NCI-H1694 treated with DMSO at 0.1 percent for 48 hours (cell line): Measurements from ENCODE around the gene MICAL3.
"Not testable (repeated sequence)": the region's sequence is repeated elsewhere in the genome, so short reads cannot be mapped to it uniquely, and the experiment has no call there.

ENCODE experiments used
- DNase-seq: peaks from one replicate; lab custom pipeline; 2025; lab: John Stamatoyannopoulos, UW

Gene MICAL3, protein sequence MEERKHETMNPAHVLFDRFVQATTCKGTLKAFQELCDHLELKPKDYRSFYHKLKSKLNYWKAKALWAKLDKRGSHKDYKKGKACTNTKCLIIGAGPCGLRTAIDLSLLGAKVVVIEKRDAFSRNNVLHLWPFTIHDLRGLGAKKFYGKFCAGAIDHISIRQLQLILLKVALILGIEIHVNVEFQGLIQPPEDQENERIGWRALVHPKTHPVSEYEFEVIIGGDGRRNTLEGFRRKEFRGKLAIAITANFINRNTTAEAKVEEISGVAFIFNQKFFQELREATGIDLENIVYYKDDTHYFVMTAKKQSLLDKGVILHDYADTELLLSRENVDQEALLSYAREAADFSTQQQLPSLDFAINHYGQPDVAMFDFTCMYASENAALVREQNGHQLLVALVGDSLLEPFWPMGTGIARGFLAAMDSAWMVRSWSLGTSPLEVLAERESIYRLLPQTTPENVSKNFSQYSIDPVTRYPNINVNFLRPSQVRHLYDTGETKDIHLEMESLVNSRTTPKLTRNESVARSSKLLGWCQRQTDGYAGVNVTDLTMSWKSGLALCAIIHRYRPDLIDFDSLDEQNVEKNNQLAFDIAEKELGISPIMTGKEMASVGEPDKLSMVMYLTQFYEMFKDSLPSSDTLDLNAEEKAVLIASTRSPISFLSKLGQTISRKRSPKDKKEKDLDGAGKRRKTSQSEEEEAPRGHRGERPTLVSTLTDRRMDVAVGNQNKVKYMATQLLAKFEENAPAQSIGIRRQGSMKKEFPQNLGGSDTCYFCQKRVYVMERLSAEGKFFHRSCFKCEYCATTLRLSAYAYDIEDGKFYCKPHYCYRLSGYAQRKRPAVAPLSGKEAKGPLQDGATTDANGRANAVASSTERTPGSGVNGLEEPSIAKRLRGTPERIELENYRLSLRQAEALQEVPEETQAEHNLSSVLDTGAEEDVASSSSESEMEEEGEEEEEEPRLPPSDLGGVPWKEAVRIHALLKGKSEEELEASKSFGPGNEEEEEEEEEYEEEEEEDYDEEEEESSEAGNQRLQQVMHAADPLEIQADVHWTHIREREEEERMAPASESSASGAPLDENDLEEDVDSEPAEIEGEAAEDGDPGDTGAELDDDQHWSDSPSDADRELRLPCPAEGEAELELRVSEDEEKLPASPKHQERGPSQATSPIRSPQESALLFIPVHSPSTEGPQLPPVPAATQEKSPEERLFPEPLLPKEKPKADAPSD (N-terminal part only)

DNA sequence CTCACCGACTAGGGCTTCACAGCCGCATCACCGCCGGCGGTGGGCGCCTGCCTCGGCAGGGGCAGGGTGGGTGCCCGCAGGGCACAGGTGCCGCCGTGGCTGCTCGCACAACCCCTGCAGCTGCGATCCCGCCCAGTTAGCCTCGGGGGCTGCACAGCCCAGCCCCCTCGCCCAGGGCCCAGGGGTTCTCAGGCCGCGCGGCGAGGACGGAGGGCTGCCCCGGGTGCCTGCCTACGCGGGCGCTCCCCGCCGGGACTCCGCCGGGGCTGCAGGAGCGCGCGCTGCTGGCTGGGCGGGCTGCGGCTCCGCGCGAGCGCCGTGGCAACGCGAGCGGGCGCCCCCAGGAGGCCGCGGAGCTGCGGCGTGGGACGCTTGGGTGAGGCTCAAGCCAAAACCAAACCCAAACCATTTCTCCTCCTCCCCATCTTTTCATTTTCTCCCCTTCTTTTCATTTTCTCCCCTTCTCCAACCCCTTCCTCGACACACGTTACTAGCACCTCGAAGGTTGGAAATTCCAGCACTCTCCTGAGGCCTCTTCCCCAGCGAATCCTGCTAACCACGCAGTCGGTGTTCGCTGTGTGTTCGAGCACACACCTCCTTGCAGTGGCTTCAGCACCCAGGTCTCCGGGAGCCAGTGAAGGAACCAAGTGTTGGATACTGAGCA lies at the start of gene MICAL3:
Gene MICAL3 (minus strand): TSS at position 286 of the 664 bp plus-strand sequence. CDS start 117,749 bp downstream, outside the sequence.
- peak; percentile 22 for DNase-seq

DNA sequence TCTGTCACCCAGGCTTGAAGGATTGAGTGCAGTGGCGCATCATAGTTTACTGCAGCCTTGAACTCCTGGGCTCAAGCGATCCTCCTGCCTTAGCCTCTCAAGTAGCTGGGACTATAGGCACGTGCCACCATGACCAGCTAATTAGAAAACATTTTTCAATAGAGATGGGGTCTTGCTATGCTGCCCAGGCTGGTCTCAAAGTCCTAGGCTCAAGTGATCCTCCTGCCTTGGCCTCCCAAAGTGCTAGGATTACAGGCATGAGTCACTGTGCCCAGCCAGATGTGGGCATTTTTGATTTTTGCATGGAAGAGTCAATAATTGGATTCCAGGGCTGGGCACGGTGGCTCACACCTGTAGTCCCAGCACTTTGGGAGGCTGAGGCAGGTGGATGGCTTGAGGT lies 49.6 kb upstream of the MICAL3 start:
- not testable (repeated sequence) for DNase-seq

DNA sequence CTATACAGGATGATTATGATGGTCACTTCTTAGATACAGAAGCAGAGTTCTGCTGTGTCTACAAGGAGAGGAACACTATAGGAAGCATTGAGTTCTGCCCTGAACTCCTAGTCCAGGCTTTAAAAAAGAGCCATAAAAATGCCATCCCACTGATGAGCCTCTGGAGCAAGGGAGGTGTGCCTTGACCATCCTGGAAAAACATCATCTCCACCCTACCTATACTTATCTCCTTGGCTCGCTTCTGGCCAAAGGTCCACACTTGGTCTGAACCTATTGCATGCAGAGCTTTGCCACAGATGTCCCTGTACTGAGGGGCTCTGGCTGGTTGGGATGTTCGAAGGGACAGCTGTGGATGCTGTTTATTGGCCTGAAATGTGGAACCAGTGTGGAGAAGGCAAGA lies 49.1 kb upstream of the MICAL3 start:
- DNase-seq: no peak

DNA sequence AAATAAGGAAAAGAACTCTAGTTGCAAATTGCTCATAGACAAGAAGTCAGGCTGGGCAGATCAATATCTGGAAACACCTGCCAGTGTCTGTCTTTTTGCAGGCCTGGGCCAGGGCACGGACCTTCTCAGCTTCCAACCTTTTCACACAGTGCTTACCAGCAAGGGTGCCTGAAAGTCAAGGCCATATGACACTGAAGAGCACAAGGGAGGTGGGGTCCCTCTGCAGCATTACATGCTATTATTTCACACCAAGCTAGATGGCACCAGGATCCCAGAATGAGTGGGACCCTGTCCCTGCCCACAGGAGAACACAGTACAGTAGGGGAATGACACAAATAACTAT lies 47.6 kb upstream of the MICAL3 start:
- no peak for DNase-seq

DNA sequence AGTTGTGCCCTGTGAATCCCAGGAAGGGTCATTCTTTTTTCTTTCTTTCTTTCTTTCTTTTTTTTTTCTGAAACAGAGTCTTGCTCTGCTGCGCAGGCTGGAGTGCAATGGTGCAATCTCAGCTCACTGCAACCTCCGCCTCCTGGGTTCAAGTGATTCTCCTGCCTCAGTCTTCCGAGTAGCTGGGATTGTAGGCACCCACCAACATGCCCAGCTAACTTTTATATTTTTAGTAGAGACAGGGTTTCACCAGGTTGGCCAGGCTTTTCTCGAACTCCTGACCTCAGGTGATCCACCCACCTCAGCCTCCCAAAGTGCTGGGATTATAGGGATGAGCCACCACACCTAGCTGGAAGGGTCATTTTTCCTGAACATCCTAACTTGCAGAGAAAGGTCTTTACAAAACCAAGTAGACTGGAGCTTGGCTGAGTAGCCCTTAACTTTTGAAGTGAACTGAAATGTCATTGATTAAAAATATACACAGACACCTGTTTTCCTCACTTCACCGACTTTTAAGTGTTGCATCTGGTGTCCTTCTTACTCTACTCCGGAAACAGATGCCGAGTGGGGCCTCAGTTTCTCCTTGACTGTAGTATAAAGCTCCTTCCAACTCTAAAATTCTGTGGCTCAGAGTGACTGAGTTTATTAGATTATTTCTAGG lies 47.1 kb upstream of the MICAL3 start:
- not testable (repeated sequence) for DNase-seq

DNA sequence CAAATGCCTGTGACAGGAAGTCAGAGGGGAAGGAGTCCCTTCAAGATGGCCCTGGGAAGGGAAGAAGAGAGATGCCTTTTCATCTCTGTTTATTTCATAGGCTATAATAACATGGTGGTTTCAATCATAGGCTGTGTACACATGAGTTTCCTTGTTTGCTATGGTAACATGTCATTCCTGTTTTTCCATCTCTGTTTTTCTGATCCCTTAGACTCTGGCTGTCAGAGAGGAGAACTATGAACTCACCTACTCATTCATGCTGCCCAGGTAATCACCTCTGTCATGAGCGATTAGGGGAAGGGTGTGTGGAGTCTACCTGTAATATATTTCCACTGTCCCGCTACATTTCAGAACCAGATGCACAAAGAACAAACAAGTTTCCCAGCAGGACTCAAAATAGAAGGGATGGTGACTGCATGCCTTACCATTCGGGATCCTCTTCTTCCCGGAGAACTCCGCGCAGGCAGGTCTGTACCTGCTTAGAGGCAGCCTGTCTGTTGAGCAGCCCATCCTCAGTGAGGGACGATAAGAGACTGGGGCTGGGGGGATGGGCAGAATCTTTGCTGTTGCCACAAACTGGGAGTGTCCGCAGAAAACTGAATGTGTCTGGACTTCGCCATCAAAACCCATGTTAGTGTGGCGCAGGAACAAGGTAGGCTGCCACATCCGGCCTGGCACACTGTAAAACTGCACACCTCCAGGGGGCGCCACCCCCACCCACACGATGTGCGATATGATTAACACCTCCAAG lies 46.4 kb upstream of the MICAL3 start:
- no peak for DNase-seq

DNA sequence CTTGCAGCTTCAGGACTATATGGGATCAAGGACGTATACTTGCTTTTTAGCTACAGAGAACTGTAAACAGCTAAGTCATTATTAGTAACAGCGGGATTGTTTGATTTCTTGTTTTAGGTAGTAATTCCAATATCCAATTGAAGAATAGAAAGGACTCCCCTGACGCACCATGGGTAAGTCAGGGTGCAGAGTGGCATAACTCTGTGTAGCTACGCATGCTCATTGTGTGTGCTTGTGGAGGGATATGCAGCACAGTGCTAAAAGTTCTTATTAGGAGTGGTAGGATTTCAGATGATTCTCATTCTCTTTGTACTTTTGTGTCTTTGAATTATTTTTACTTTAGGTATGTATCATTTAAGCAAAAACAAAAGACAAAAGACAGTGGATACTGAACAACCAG lies 45.7 kb upstream of the MICAL3 start:
- DNase-seq: no peak

DNA sequence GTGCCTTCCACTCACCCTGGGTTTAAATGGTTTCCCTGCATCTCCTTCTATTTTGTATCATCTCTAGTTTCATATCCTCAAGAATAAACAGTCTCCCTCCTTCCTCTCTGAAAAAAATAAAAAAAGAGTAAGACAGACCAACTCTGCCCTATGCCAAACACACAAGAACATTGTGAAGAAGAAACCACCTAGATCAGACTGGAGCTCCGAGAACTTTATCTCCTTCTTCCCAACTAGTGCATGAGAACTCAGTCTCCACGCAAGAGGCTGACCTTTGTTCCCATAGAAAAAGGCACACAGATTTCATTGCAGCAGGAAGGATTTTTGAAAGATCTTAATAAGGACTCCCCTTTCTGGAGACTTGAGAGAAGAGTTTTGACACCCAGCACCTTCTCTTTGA lies 44.7 kb upstream of the MICAL3 start:
- DNase-seq: no peak

DNA sequence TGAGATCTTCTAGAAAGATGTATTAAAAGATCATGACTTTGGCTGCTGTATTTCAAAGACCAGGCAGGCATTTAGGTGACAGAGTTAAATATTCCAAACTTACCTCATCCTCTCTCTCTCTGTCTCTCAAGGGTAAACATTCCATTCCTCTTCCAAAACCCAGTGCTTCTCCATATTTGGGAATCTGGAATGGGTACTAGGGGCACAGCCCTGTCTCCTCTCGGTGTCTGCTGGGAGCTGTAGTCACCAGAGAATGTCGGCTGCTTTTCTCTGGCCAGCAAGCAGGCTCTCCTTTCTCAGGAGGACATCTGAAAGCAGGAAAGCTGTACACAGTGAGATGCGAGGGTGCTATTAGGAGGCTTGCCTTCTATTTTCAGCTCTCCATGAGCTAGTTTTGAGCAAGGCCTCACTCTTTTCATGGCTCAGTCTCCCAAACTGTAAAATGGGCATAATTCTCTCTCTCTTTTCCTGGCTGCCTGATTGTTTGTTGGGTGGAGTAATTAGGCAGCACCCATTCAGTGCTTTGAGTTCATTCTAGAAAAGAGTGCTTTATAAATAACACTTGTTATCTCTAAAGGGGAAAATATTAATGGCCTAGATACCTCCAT lies 44.1 kb upstream of the MICAL3 start:
- DNase-seq: no peak

DNA sequence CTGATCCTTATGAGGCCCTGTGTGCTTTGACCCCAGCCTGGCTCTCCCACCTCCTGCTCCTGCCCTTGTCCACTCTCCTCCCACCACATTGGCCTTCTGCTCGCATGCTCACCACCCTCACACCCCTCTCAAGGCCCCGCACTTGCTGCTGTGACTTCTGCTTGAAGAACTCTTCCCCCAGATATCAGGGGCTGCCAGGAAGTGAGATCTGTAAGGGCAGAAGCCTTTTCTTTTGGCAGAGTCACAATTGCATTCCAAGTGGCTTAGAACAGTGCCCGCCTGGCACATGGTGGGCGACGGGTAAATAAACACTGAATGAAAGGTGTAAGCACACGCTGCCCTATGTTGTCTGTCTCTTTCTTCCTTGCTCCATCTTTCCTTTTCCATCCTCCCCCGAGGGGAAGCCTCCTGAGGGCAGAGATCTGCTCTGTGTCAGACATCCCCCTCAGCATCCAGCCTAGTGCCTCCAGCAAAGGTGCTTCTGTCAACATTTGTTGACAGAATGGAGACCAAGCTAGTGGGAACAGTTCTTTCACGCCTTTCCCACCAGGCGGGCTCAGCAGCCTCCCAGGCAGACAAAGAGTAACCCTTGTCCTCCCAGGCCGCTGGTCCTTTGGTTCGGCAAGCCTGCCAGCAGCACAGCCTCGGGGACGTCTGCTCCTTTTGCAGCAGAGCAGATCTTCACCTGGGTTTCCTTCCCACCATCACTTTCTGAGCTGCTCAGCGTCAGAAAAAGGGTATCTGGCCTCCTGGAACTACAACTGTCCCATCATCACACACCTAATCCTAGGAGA lies 43.4 kb upstream of the MICAL3 start:
- no peak for DNase-seq

DNA sequence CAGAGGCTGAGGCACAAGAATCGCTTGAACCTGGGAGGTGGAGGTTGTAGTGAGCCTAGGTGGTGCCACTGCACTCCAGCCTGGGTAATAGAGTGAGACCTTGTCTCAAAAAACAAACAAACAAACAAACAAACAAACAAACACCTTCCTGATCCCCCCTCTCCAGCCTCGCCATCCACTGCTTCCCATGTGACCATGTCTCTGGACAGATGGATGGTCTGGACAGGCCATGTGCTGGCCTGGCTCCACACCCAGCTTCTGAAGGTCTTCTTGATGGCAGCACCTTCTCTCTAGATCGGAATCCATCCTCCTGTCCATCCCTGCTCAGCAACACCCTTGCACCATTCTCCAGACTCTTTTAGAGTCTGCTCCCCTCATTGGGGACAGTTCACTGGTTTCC lies 42.8 kb upstream of the MICAL3 start:
- DNase-seq: no peak

DNA sequence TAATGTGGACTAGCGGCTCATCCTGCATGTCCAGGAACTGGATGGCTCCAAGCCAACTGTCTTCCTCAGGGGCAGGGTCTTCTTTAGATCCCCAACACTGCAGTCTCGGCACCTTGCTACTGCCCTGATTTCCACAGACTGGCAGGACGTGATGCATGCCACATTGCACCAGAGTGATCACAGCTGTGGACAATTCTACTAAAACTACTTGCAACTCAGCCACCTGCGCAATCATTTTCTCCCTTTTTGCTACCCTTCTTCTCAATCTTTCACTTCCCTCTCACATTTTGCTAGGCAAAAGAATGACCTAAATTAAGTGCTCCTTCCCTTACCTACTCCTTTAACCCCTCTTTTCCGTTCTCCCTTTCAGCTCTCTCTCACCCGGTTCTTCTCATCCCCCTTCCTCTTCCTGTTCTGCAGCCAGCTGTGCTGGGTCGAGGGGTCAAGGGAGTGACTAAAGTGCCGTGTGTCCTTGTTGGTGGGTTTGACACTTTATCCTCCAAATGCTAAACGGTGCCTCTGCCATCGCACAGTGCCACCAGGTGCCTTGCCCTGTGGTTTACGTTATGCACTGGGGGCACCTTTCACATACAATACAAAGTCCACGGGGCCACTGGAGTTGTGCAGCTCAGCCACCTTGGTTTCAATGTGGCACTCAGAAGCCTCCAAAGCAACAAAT lies 42.0 kb upstream of the MICAL3 start:
- no peak for DNase-seq

DNA sequence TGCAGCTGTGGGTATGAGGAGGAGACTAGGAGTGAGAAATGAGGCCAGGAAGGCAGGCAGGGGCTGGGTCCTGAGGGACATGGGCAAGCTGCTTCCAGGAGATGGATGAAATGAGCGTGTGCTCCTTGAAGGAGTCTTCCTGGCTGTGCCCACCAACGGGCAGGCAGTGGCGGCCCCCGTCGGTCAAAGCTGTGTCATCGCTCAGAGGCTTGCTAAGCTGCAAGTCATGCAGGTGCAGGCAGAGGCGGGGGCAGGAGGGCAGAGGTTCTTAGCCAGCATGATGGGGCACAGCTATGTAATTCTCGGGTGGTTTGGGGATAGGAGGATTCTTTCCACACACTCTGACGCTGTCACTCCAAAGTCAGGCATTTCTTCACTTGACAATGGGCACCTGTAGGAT lies 40.9 kb upstream of the MICAL3 start:
- no peak for DNase-seq

DNA sequence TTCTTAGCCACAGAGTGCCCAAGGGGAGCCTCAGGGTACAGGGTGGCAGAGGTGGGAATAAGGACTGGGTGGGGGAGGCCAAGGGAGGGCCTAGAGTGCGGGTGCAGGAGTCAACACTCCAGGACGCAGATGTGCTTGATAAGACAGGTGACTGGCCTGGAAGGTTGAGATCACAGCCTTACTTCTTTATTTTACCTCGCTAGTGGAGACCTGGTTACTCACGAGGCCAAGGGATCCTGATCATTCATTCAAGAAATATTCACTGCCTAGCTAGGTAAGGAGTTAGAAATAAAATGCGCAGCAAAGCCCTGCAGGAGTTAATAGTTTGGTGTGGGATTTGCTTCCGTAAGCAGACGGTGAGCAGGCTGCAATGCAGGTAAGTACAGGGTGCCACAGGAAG lies 40.3 kb upstream of the MICAL3 start:
- no peak for DNase-seq

DNA sequence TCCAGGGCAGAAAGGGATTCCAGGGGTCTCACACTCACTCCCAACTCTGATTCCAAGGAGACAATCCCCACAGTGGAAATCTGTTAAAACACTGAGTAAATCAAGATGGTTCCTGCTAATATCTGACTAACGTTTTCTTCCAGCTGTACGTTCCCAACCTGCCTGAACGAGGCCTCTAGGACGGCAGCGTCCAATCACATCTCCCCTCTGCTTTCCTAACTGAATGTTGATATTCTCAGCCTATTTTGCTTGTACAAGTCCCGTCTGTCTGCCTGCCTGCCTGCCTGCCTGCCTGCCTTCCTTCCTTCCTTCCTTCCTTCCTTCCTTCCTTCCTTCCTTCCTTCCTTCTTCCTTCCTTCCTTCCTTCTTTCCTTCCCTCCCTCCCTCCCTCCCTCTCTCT lies 39.4 kb upstream of the MICAL3 start:
- not testable (repeated sequence) for DNase-seq

DNA sequence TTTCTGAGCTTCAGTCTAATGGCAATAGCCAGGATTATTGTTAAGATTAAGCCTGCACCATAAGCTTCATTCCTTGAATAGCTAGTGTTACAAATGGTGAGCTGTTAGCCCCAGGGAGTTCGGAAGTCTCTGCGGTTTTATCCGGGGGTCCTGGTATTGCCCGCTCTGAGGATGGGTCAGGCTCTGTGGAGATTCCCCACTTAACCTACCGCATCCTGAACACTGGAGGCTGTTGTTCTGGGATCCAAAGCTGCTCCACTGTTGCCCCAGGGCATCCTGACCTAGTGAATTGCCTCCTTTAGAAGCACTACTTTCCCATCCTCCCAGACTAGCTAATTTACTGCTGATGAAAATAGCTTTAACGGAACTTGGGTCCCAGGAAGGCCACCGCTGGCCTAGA lies 38.9 kb upstream of the MICAL3 start:
- DNase-seq: no peak

DNA sequence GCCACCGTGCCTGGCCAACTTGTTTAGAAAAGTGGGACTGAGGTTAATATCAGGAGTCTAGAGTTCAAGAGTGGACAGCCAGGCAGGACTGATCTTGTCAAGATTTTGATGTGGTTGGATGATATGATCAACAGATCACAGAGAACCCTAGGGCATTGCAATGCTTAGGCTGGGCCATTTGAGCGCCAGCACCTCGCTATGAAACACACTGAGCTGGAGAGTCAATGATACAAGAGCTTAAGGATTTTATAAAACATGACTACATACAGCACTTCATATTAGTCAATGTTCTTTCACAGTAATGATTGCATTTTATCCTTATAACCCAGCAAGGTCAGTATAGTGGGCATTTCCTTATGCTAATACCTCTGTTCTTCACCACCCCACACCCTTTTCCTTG lies 38.1 kb upstream of the MICAL3 start:
- no peak for DNase-seq

DNA sequence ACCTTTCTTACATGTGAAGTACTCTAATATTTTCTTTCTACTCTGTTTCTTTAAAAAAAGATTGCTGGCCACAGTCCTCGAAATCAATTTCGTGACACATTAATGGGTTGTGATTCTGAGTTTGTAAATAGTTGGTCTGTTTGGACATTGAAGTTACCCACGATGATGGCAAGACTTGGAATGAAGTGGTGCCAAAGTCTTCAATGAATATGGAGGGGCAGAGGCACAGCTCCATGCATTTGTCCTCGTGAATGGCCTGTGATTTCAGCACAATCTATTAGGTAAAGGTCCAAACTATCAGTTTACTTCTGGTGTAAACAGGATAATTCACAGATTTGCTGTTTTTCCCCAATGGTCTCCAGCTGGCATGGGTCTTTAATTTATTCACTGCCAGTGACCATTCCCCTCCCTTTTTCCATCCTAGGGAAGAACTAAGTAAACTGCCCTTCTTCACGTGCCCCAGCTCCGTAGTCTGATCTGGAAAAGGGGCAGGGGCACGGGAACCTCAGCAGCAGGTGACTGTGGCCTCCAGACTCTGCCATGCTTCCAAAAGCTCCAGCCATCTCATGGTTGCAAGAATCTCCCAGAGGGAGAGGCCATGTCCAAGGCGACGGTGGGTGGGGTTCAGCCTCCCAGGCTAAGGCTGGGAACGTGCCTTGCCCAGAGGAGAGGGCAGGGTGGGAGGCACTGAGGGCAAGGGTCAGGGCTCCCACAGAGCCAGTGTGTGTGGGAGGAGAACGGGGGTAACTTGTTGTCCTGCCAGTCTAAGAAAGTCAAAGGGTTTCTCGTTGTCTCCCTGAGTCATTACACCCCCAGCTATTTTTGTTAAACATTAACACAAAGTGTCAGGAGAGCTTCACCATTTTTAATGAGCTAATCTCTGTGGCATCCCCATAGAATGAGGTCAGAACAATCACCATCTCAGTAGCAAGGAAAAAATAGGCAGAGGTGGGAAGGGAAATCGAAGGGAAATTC lies 36.6 kb upstream of the MICAL3 start:
- DNase-seq: no peak
